Liver (tissue), 9 donors: ENCODE results near the gene PPP4R2. TPM values are rescaled to one million over a fixed set of nuclear protein-coding genes. Genes with fewer than 3 reads are reported as not detected.

ENCODE experiments used
- DNase-seq: peaks from one replicate; pipeline ENCODE4 v3.0.0-alpha.2; 2017; ENCODE audit warnings: low spot score
- H3K27ac ChIP-seq, 2 donors: one replicate each; pipeline ENCODE4 v1.7.0; 2013; ENCODE audit warnings: inconsistent platforms in 2 of 2, low read length in 2 of 2, control low read depth in 1 of 2, low read depth in 1 of 2, mild to moderate bottlenecking in 1 of 2
- H3K27me3 ChIP-seq, 4 donors: one replicate each; pipeline versions ENCODE4 v1.6.1 to v1.7.0; 2013; ENCODE audit warnings: low read length in 3 of 4, inconsistent platforms in 1 of 4, mild to moderate bottlenecking in 1 of 4, moderate library complexity in 1 of 4; ENCODE audit not compliant: control insufficient read depth in 4 of 4, insufficient read depth in 4 of 4
- H3K36me3 ChIP-seq, 4 donors: one replicate each; pipeline versions ENCODE4 v1.6.1 to v1.7.0; 2013; ENCODE audit warnings: low read length in 3 of 4, mild to moderate bottlenecking in 3 of 4, low read depth in 1 of 4, moderate library complexity in 1 of 4; ENCODE audit not compliant: control insufficient read depth in 4 of 4, insufficient read depth in 3 of 4
- H3K4me1 ChIP-seq, 4 donors: one replicate each; pipeline versions ENCODE4 v1.6.1 to v1.7.0; 2013; ENCODE audit warnings: low read length in 3 of 4, mild to moderate bottlenecking in 3 of 4, moderate library complexity in 1 of 4; ENCODE audit not compliant: control insufficient read depth in 4 of 4, insufficient read depth in 4 of 4
- H3K4me3 ChIP-seq, 3 donors: one replicate each; pipeline versions ENCODE4 v1.6.1 to v1.7.0; 2013; ENCODE audit warnings: low read length in 3 of 3, control low read depth in 1 of 3, low read depth in 1 of 3, mild to moderate bottlenecking in 1 of 3
- H3K9ac ChIP-seq, 2 donors: one replicate each; pipeline ENCODE4 v1.7.0; 2013; ENCODE audit warnings: low read length in 2 of 2, mild to moderate bottlenecking in 2 of 2, moderate library complexity in 2 of 2, control low read depth in 1 of 2, low read depth in 1 of 2
- H3K9me3 ChIP-seq, 4 donors: one replicate each; pipeline versions ENCODE4 v1.6.1 to v1.7.0; 2013; ENCODE audit warnings: low read length in 3 of 4; ENCODE audit not compliant: control insufficient read depth in 4 of 4
- ATF3 ChIP-seq: IDR thresholded peaks from 2 replicates; pipeline ENCODE4 v1.6.1; 2016; ENCODE audit warnings: antibody characterized with exemption
- CTCF ChIP-seq: fragments of 150-350 bp; IDR thresholded peaks from 2 replicates; pipeline ENCODE4 v1.5.1; 2017; ENCODE audit warnings: improper control_type of control experiment, low read depth, low read length; ENCODE audit not compliant: missing input control
- EGR1 ChIP-seq, 2 donors: IDR thresholded peaks; 2 replicates each; pipeline ENCODE4 v1.6.1; 2016 to 2018; ENCODE audit warnings: antibody characterized with exemption in 2 of 2, low read depth in 2 of 2
- FOXA1 ChIP-seq: IDR thresholded peaks from 2 replicates; pipeline ENCODE4 v1.6.1; 2016; ENCODE audit warnings: antibody characterized with exemption
- FOXA2 ChIP-seq: IDR thresholded peaks from 2 replicates; pipeline ENCODE4 v1.6.1; 2016; ENCODE audit warnings: antibody characterized with exemption
- GABPA ChIP-seq, 2 donors: IDR thresholded peaks in 1 of 2; conservative IDR thresholded peaks in 1 of 2; 2 replicates each; pipeline ENCODE4 v1.6.1; 2016; ENCODE audit warnings: antibody characterized with exemption in 2 of 2, mild to moderate bottlenecking in 1 of 2, moderate library complexity in 1 of 2
- HNF4A ChIP-seq, 2 donors: conservative IDR thresholded peaks; 2 replicates each; pipeline ENCODE4 v1.6.1; 2016; ENCODE audit warnings: antibody characterized with exemption in 2 of 2, mild to moderate bottlenecking in 2 of 2
- HNF4G ChIP-seq: IDR thresholded peaks from 2 replicates; pipeline ENCODE4 v1.6.1; 2016; ENCODE audit warnings: antibody characterized with exemption
- JUND ChIP-seq, 2 donors: IDR thresholded peaks; 2 replicates each; pipeline ENCODE4 v1.6.1; 2016; ENCODE audit warnings: antibody characterized with exemption in 2 of 2
- NR2F2 ChIP-seq: IDR thresholded peaks from 2 replicates; pipeline ENCODE4 v1.6.1; 2016; ENCODE audit warnings: antibody characterized with exemption
- RAD21 ChIP-seq, 2 donors: IDR thresholded peaks; 2 replicates each; pipeline ENCODE4 v1.6.1; 2016; ENCODE audit warnings: antibody characterized with exemption in 2 of 2, mild to moderate bottlenecking in 2 of 2
- REST ChIP-seq: IDR thresholded peaks from 2 replicates; pipeline ENCODE4 v1.6.1; 2016; ENCODE audit warnings: antibody characterized with exemption, mild to moderate bottlenecking
- RXRA ChIP-seq, 2 donors: IDR thresholded peaks; 2 replicates each; pipeline ENCODE4 v1.6.1; 2017 to 2018; ENCODE audit warnings: antibody characterized with exemption in 2 of 2, mild to moderate bottlenecking in 1 of 2
- YY1 ChIP-seq: IDR thresholded peaks from 2 replicates; pipeline ENCODE4 v1.6.1; 2016; ENCODE audit warnings: antibody characterized with exemption, mild to moderate bottlenecking
- ZBTB33 ChIP-seq: IDR thresholded peaks from 2 replicates; pipeline ENCODE4 v1.6.1; 2016; ENCODE audit warnings: antibody characterized with exemption
- WGBS: extraction: QIAGEN DNeasy Blood & Tissue Kit; methylation state at CpG from one replicate; pipeline ENCODE4 v1.1.7; 2013; 5-methylcytosine and 5-hydroxymethylcytosine counted together
- polyA plus RNA-seq, 2 donors: library from polyadenylated mRNA; stranded (reverse) in 1 of 2; unstranded in 1 of 2; fragments of 200-250 nt in 1 of 2; fragments of >200 nt in 1 of 2; fragmentation: Nextera tagmentation in 1 of 2; extraction: Ambion mirVana in 1 of 2; gene quantifications; one replicate each; pipeline versions ENCODE4 v1.2.1 to v1.2.3, GENCODE V29; 2013 to 2015
- total RNA-seq, 2 donors: library from RNA; depleted of rRNA; stranded (reverse); fragments of >200 nt; gene quantifications; one replicate each; pipeline ENCODE4 v1.2.3, GENCODE V29; 2014
- donor health status: healthy.
- donor health status: healthy.
- donor health status: healthy.
- donor health status: healthy.
- donor health status: healthy.

The PPP4R2 gene
- total and polyA plus RNA-seq, 4 donors: 12.2 to 35.9 (median 33.7) TPM

GRCh38 chr3:73074781-73075180 is 78.2 kb downstream of the PPP4R2 start (continued):
- no peak for TF ChIP-seq GABPA (IDR thresholded peaks at IDR 0.05 in 1 of 2, conservative IDR thresholded peaks at IDR 0.05 in 1 of 2)

GRCh38 chr3:73080216-73080966 is 83.8 kb downstream of the PPP4R2 start:
- TF ChIP-seq RXRA (IDR thresholded peaks at IDR 0.05): no peak
- no peak for TF ChIP-seq FOXA1
- no peak for TF ChIP-seq HNF4G
- TF ChIP-seq ATF3: no peak
- TF ChIP-seq FOXA2: no peak
- no peak for TF ChIP-seq JUND (IDR thresholded peaks at IDR 0.05)
- no peak for TF ChIP-seq NR2F2
- no peak for TF ChIP-seq GABPA (IDR thresholded peaks at IDR 0.05 in 1 of 2, conservative IDR thresholded peaks at IDR 0.05 in 1 of 2)
- no peak for TF ChIP-seq RAD21 (IDR thresholded peaks at IDR 0.05)
- TF ChIP-seq CTCF: no peak
- no peak for TF ChIP-seq EGR1 (IDR thresholded peaks at IDR 0.05; ENCODE audit: low read depth in 2 of 2)
- H3K4me3 ChIP-seq: no peak overlapping the region
- no peaks in the 10 kb centered on the region for H3K9me3 ChIP-seq
- H3K9ac ChIP-seq: no peak overlapping the region
- H3K27ac ChIP-seq: no peak overlapping the region
- H3K36me3 ChIP-seq: no peaks in the 10 kb centered on the region
- no peak for DNase-seq
- no peaks in the 10 kb centered on the region for H3K27me3 ChIP-seq
- H3K4me1 ChIP-seq: no peaks in the 10 kb centered on the region
- WGBS: 87% methylated on average over 17 of the region's 17 CpGs

- DNase-seq: no peak
- Histone ChIP-seq H3K9ac (no peak overlapping the region), H3K27me3 (no peaks in the 10 kb centered on the region), H3K4me3 (no peak overlapping the region), H3K4me1 (no peaks in the 10 kb centered on the region), H3K9me3 (no peaks in the 10 kb centered on the region), H3K27ac (no peak overlapping the region), H3K36me3 (no peaks in the 10 kb centered on the region)
- WGBS: 94% methylated on average over 8 of the region's 8 CpGs
- TF ChIP-seq ZBTB33 (no peak), JUND (IDR thresholded peaks at IDR 0.05) (no peak), FOXA2 (no peak), REST (no peak), GABPA (IDR thresholded peaks at IDR 0.05 in 1 of 2, conservative IDR thresholded peaks at IDR 0.05 in 1 of 2) (no peak), FOXA1 (no peak), YY1 (no peak), EGR1 (IDR thresholded peaks at IDR 0.05; ENCODE audit: low read depth in 2 of 2) (no peak), CTCF (no peak), NR2F2 (no peak), HNF4A (conservative IDR thresholded peaks at IDR 0.05) (no peak), RAD21 (IDR thresholded peaks at IDR 0.05) (no peak)
These were observed 84.5 kb downstream of the PPP4R2 start for GRCh38 chr3:73081140-73081539.
